HG02973 (cell line): ENCODE measurements around the gene ARV1.
"Not testable (repeated sequence)": the region's sequence is repeated elsewhere in the genome, so short reads cannot be mapped to it uniquely, and the experiment has no call there.

Experiments
- ATAC-seq: cut with Tn5 transposase; IDR thresholded peaks from one replicate; pipeline ENCODE4 v1.9.1; 2021; ENCODE audit warnings: moderate library complexity; ENCODE audit not compliant: unreplicated experiment

Gene ARV1

DNA sequence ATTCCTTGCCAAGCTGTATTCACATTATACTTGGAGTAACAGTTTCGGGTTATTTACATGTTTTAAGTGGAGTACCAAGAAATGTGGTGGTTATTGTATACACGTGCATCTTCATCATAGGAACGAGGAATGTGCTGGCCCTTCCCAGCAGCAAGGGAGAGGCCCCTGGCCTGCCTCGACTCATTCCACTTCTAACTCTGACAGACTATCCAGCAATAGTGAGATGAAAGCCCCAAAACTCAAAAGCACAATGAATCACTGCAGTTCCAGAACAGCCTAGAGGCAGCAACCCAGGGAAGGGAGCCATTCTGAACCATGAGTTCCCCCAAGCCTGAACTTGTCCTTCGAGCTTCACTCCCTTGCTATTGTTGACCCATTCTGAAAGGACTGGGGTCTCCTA lies 38.1 kb downstream of the ARV1 start:
- no peak for ATAC-seq

DNA sequence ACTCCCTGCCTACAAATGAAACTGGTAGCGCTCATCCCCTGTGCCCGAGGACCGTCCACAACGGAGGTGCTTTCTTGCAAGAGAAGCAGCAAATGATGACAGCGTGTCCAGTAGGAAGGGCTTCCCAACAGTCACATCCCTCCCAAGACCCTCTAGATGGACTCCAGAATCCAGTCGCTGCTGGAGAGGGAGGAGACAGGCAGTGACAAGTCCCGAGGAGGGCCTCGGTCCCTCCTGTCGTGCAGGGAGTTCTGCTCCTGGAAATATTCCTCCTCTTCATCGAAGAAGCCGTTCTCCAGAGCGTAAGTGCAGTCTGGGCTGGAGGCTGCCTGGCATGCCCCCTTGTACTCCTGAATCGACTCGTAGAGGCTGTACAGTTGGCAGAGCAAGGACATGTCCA lies 40.8 kb downstream of the ARV1 start:
- ATAC-seq, result no peak

DNA sequence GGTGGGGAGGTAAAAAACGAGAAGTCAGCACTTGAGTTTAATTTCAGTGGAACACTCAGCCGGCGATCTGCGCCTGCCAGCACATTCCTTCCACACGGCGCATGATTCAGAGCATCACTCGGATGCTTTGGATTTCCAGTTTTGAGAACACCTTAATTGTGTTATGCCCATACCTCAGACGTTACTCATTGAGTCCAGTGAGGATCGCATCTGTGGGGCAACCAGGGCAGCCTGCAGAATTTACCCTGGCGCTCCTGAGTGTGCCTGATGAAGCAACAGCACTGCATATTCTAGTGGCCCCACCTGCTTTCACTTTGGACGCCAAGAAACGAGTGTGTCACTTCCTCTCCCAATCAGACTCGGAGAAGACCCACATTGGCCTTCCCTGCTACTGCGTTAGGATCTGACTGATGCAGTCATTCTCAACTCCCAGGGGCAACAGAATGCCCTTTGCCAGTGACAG lies 41.3 kb downstream of the ARV1 start:
- no peak for ATAC-seq

DNA sequence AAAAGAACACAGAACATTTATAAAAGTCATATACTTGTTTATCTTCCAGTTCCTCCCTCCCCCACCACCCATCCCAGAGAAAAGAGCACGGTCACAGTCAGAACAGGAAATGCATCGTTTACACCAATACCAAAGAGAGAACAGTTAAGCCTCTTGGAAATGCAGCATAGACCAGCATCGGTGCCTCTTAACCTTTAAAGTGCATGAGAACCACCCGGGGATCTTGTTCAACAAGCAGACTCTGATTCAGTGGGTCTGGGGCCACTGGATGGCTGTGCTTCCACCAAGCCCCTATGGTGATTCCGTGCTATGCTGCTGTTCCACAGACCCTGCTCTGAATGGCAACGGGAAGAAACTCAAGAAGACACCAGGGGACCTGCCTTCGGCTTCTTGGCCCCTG lies 41.9 kb downstream of the ARV1 start:
- ATAC-seq, result no peak

DNA sequence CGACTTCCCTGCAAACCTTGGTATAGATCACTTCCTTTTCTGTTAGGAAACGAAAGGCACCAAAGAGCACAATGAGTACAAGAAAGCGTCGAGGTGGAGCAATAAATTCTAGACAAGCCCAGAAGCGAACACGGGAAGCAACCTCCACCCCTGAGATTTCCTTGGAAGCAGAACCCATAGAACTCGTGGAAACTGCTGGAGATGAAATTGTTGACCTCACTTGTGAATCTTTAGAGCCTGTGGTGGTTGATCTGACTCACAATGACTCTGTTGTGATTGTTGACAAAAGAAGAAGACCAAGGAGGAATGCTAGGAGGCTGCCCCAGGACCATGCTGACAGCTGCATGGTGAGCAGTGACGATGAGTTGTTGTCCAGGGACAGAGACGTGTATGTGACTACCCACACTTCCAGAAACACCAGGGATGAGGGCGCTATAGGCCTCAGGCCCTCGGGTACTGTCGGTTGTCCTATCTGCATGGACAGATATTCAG lies 42.7 kb downstream of the ARV1 start:
- ATAC-seq, result no peak

- not testable (repeated sequence) for ATAC-seq
These were observed 43.6 kb downstream of the ARV1 start for GRCh38 chr1:231022543-231022942.

DNA sequence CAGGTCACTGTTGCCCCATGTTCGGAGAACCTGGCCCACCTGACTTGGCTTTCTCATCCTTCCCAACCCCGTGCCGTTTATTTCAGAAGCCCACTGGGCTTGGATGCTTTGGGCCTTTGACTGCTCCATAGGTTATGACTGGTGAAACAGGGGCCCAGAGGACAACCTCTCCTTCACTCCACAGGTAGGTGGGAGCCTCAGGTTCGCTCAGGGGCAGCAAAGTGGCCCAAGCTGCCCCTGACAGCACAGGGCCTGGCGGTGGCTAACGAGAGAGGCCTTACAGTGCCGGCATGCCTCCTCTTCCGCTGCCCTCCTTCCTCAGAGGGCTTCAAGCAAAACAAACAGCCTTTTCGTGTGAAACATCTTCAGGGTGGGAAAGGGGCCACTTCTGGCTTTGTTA lies 44.3 kb downstream of the ARV1 start:
- no peak for ATAC-seq

- ATAC-seq, result no peak
These were observed 47.7 kb downstream of the ARV1 start for GRCh38 chr1:231026576-231026975.

DNA sequence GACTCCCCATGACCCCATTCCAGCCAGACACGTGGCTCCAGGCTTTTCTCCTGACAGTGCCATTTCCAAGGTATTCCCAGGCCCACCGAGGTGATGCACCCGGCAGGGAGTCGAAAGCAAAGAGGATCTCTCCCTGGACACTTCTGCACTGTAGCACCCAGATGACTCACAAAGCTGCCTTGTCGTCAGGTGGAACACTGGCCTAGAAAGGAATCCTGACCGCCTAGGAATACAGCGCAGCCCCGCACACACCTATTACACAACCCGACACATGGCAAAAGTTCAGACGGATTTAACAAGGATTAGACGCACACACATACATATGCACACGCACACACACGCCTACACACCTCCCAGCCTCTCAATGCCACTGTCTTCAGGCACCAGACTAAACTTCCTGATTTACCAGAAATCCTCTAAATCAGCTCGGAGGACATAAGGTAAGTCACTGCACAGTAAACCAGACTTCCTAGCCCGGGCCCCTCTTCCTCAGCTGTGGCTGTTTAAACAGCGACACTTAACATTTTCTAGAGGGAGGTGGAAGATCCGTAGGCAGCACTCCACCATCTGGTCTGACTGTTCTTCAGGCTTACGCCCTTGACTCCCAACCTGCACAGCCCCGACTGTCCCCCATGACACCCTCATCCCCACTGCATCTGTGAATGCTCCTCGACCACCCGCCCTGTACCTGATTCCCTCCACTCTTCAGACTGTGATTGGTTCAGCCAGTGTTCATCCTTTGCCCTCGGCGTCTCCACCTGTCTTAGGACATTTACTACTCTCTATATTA lies 48.4 kb downstream of the ARV1 start:
- no peak for ATAC-seq

DNA sequence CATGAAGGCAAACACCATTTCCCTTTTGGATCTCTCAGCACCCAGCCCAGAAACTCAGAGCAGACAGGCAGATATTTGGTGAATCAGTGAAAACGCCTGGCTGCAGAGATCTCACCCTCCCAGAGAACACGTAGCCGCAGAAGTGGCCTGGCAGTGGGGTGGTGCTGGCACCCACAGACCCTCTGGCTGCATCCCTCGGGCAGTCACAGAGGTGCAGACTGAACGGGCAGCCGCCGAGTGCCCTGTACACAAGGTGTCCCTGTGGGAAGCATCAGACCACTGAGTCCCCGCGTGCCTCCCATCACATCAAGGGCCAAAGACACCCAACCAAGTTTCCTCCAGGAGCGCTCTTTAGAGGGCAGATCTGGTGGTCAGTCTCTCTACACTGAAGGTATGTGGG lies 49.1 kb downstream of the ARV1 start:
- no peak for ATAC-seq

DNA sequence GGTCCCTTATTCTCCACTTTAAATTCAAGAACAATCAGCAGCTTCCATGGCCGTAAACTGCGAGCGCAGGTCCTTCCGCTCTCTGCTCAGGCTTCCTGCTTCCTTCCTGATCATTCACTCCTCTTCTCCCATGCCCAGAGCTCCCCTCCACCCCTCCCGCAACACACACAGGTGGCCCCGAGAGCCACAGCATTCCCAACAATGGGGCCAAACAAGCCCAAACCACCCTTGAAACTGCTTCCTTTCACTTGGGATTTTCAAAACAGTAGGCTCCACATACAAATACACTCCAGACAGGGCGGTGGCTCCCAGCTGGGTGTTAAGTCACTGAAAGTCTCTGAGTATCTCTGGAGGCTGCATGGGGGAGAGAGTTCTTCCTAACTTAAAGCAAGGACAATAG lies 49.8 kb downstream of the ARV1 start:
- ATAC-seq, result no peak

GRCh38 chr1:231029247-231029646 lies 50.4 kb downstream of the ARV1 start:
- not testable (repeated sequence) for ATAC-seq

DNA sequence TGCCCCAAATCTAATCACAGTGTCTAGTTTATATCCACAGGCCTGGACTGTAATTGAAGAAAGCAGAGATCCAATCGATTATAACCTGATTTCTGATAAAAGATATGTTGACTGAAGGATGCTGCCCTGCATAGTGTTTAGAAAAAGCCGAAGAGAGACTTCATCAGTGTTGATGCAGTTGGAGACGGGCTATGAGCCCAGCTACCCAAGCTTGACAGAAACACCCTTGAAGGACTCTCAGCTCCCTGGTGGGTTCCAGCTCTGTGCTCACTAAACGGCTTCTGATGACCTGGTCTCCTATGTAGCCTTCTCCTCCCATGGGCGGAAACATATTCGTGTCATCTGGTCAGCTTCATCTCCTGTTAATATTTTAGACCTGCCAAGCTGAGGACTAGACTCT lies 50.9 kb downstream of the ARV1 start:
- ATAC-seq, result no peak

DNA sequence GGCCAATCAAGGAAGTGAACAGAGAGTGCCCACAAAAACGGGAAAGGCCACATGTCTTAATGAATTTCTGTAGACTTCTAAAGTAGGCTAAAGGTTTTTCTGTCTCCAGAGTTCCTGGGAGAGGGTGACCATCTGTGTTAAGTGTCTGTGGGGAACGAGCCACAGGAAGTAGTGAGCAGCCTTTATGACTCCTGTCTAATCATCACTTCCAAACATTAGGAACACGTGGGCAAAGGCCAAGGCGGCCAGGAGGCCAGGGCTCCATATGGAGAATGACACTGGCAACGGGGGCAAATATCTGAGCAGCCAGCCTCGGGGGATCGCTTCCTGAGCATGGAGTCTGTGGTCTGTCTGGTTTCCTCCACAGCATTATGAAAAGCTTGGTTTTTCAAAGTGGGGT lies 54.1 kb downstream of the ARV1 start:
- no peak for ATAC-seq

- no peak for ATAC-seq
These were observed 56.9 kb downstream of the ARV1 start for GRCh38 chr1:231035799-231036198.

GRCh38 chr1:231036416-231036815 lies 57.5 kb downstream of the ARV1 start:
- ATAC-seq, result no peak

DNA sequence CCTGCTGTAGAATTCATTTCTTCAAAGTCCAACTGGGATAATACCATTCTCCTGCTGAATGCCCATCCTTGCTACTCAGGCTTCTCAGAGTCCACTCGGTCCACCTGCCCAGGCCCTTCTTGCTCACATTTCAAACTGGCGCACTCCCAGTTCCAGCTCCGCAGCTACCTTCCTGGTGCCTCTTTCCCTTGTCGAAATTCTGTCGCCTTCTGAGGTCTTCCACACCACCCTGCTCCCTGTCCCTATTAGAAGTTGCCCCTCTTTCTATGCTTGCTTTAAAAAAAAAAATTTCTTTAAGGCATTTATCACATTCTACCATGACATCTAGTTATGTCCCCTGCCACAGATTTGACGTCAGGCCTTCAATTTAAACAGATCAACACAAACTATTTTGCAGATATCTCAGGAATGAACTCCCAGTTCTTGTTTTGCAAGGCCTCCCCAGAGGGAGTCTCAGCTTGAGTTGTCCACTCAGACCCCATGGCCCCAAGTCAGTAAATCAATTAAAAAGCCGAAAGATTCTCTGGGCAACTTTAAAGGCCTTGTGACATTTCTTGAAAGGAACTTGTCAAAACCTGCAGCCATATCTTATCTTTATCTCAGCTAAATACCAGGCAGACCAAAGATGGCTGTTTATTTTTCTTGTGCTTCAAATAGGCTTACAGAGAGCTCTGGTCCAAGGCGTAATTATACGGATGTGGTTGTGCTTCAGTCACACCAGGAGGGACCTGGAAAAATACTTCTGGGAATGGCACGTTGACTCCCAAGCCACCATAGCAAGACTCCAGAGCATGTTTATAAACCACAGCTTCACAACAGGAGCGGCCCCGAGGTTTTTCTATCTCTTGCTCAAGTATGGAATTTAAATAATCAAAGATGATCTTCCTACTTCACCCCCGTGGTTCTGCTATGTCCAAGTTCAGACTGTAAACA lies 59.0 kb downstream of the ARV1 start:
- no peak for ATAC-seq

GRCh38 chr1:231039161-231040018 lies 60.5 kb downstream of the ARV1 start:
- ATAC-seq, result peak; percentile 33

DNA sequence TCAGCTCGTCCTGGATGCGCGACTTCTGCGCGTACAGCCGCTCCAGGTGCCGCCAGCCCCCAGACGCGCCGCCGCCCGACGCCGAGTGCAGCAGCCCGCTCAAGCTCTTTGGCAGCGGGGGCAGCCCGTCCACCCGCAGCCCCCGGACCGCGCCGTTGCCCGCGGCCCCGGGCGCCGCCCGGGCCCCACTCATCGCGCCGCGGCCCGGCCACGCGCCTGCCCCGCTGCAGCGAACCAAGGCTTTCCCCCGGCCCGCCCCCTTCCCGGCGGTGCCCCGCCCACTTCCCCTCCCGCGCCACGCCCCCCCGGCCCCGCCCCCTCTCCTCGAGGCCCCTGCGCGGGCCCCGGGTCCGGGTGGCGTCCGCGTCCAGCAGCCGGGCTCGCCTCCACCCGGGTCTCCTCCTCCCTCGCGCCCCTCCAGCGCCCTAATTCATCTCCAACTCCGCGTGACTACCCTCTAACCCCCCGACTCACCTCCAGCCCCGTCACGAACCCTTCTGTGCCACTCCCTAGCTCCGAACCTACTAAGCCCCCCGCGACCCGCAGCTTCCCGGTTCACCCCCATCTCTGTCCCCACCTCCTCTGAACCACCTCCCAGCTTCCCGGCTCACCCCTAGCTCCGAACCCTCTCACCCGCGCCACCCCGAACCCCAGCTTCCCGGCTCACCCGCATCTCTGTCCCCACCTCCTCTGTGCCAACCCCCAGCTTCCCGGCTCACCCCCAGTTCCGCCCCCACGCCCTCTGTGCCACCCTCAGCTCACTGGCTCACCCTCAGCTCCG lies 61.3 kb downstream of the ARV1 start, which contains the start of gene FAM89A:
TSS of gene FAM89A (minus strand) at position 236 of the 781 bp plus-strand sequence. CDS start at position 193, 43 bp downstream.
- peak; percentile 65 for ATAC-seq
